ENCODE results near the gene GTF2A1L.

GTF2A1L gene

DNA sequence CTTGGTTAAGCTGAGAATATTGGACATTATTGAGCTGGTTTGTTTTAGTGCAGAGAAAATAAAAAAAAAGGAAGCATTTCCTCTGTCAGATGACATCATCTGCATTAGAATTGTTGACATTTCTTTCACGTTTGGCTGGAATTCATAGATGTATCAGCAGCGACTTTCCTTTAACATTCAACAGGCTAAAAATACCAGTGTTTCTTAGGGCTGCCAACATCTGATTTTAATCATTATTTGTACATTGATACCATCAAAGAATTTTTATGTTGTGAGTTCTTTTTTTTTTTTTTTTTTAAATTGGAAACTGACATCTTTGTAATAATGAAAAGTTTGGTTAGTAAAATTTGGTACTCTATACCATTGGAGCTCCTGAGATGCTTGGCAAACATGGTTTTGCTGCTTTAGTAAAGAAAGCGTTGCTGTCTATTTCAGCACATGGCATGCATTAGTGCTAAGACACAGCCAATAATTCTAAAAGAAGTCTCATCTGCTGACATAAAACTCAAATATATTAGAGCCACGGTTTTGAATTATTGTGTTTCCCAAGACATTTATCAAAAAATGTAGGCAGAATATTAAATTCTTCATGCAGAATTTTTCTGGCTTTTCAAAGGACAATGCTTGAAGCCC, 33.6 kb downstream of the GTF2A1L start:
- CTCF ChIA-PET: no interaction called here

DNA sequence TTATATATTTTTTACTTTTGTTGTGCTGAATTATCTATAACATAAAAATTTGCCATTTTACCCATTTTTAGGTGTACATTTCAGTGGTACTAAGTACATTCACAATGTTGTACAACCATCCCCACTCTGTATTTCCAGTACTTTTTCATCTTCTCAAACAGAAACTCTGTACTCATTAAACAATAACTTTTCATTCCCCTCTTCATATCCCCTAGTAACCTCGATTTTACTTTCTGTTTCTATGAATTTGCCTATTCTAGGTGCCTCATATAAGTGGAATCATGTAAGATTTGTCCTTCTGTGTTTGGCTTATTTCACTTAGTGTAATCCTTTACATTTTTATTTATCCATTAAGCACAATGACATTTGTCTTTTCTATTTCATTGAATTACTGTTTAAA, 51.3 kb downstream of the GTF2A1L start:
- no peak overlapping the region for H3K27ac ChIP-seq
- CTCF ChIA-PET: no interaction called here
- DNase-seq (ENCODE audit: low spot score): no peak
- TF ChIP-seq, protein P1, sequence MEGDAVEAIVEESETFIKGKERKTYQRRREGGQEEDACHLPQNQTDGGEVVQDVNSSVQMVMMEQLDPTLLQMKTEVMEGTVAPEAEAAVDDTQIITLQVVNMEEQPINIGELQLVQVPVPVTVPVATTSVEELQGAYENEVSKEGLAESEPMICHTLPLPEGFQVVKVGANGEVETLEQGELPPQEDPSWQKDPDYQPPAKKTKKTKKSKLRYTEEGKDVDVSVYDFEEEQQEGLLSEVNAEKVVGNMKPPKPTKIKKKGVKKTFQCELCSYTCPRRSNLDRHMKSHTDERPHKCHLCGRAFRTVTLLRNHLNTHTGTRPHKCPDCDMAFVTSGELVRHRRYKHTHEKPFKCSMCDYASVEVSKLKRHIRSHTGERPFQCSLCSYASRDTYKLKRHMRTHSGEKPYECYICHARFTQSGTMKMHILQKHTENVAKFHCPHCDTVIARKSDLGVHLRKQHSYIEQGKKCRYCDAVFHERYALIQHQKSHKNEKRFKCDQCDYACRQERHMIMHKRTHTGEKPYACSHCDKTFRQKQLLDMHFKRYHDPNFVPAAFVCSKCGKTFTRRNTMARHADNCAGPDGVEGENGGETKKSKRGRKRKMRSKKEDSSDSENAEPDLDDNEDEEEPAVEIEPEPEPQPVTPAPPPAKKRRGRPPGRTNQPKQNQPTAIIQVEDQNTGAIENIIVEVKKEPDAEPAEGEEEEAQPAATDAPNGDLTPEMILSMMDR (conservative IDR thresholded peaks at IDR 0.05; ENCODE audit: low read depth): no peak
- POLR2A ChIA-PET (ENCODE audit: low non-redundant PET): no interaction called here

More for the DNA sequence above, 33.6 kb downstream of the GTF2A1L start:
- POLR2A ChIA-PET (ENCODE audit: low non-redundant PET): no interaction called here
- DNase-seq (ENCODE audit: low spot score): no peak
- TF ChIP-seq, protein P1 (conservative IDR thresholded peaks at IDR 0.05; ENCODE audit: low read depth): no peak
- no peak overlapping the region for H3K27ac ChIP-seq

DNA sequence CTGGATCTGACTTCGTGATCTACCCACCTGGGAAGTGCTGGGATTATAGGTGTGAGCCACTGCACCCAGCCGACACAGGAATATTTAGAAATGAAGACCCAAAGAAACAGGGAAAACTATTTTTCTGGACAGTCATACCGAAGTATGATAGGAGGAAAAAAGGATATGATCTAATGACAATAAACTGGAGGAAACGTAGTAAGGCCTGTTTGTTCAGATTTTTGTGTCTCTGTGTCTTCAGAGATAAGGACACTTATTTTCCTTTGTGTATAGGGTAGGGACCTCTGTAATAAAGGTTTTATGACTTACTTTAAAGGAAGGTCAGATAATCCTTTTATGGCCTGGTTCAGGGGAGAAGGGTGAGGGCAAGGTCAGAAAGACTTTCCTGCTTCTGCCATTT, 55.9 kb downstream of the GTF2A1L start:
- no peak for DNase-seq (ENCODE audit: low spot score)
- TF ChIP-seq, protein P1 (conservative IDR thresholded peaks at IDR 0.05; ENCODE audit: low read depth): no peak
- no peak overlapping the region for H3K27ac ChIP-seq
- CTCF ChIA-PET: no interaction called here
- POLR2A ChIA-PET (ENCODE audit: low non-redundant PET): no interaction called here

DNA sequence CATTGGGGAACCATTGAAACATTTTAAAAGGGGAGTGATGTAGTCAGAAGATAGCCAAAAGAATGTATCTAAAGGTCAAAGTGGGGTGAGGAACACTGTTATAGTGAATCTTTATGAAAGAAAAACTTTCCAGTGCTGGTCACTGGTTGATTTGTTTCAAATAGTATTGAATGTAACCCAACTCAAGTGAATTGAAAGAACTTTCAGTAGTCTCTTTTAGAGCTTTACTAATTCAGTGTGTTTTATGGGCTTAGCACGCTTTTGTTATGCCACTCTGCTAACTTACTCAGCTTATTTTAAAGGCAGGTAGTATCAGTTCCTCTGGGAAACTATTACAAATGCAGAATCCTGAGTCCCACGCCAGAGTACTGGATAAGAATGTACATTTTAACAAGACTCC, 57.3 kb downstream of the GTF2A1L start:
- H3K27ac ChIP-seq: no peak overlapping the region
- POLR2A ChIA-PET (ENCODE audit: low non-redundant PET): no interaction called here
- CTCF ChIA-PET: no interaction called here
- DNase-seq (ENCODE audit: low spot score): no peak
- TF ChIP-seq, protein P1 (conservative IDR thresholded peaks at IDR 0.05; ENCODE audit: low read depth): no peak

DNA sequence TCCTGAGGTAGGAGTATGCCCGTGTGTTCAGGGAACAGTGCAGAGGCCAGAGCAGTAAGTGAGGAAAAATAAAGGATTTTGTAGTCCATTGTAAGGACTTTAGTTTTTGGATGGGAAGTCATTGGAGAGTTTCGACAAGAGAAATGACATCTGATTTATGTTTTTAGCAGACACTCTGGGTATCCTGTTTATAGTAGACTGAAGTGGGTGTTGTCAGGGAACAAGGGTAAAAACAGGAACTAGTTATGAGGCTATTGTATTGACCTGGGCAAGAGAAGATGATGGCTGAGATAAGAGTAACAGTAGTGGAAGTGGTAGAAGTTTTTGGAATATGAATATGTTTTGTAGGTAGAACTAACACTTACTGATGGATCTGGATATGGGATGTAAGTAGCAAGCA, 59.8 kb downstream of the GTF2A1L start:
- no peak for DNase-seq (ENCODE audit: low spot score)
- TF ChIP-seq, protein P1 (conservative IDR thresholded peaks at IDR 0.05; ENCODE audit: low read depth): no peak
- ChIA-PET POLR2A (ENCODE audit: low non-redundant PET) (no interaction called here), CTCF (no interaction called here)
- no peak overlapping the region for H3K27ac ChIP-seq

DNA sequence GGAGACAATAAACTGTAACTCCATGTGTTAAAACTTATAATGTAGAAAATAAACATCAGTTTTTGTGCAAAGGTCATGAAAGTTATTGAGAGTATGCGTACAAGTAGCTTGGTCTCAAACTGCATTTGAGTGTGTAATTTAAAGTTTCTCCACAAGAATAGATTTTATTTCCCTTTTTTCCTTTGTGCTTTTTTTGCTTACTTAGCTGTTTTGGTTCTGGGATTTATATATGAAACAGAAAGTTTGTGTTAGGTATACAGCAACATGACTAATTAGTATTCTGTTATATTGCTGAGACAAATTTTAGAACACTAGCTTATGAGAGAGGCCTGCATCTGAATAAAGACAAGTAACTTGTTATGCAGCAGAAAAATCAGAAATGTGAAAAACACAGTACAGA, 67.5 kb downstream of the GTF2A1L start:
- POLR2A ChIA-PET (ENCODE audit: low non-redundant PET): no interaction called here
- TF ChIP-seq, protein P1 (conservative IDR thresholded peaks at IDR 0.05; ENCODE audit: low read depth): no peak
- no peak overlapping the region for H3K27ac ChIP-seq
- no peak for DNase-seq (ENCODE audit: low spot score)
- CTCF ChIA-PET: no interaction called here

Data from RWPE1 (cell line).